OCI-LY7 (cell line): Measurements from ENCODE around the gene TRANK1.
A peak's percentile ranks its signal among the peaks of the same experiment; 100 is the strongest.

Experiments used
- EZH2phosphoT487 ChIP-seq: fragments of 200-600 bp; sonication (generic); IDR thresholded peaks from 2 replicates; pipeline ENCODE4 v1.6.1; 2018; ENCODE audit warnings: low read depth, borderline replicate concordance, mild to moderate bottlenecking, mixed run types, antibody characterized with exemption, low read length, moderate library complexity, mixed read lengths
- TF ChIP-seq, protein P1 (sequence below): fragments of 200-600 bp; sonication (generic); conservative IDR thresholded peaks from 2 replicates; pipeline ENCODE4 v1.5.1; 2014; ENCODE audit warnings: mild to moderate bottlenecking, antibody characterized with exemption, low read length, moderate library complexity, mixed read lengths

DNA sequence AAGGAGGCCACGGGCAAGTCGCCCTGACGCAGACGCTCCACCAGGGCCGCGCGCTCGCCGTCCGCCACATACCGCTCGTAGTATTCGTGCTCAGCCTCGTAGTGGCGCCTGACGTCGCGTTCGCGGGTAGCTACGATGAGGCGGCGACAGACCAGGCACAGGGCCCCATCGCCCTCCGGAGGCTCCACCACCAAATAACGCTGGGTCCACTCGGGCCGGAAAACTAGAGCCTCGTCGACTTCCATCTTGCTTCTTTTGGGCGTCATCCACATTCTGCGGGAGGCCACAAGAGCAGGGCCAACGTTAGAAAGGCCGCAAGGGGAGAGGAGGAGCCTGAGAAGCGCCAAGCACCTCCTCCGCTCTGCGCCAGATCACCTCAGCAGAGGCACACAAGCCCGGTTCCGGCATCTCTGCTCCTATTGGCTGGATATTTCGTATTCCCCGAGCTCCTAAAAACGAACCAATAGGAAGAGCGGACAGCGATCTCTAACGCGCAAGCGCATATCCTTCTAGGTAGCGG is 48.0 kb upstream of the TRANK1 start, which contains the start of gene EPM2AIP1:
- TF ChIP-seq, protein P1, sequence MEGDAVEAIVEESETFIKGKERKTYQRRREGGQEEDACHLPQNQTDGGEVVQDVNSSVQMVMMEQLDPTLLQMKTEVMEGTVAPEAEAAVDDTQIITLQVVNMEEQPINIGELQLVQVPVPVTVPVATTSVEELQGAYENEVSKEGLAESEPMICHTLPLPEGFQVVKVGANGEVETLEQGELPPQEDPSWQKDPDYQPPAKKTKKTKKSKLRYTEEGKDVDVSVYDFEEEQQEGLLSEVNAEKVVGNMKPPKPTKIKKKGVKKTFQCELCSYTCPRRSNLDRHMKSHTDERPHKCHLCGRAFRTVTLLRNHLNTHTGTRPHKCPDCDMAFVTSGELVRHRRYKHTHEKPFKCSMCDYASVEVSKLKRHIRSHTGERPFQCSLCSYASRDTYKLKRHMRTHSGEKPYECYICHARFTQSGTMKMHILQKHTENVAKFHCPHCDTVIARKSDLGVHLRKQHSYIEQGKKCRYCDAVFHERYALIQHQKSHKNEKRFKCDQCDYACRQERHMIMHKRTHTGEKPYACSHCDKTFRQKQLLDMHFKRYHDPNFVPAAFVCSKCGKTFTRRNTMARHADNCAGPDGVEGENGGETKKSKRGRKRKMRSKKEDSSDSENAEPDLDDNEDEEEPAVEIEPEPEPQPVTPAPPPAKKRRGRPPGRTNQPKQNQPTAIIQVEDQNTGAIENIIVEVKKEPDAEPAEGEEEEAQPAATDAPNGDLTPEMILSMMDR, result peak; percentile 54
- no peak for TF ChIP-seq EZH2phosphoT487
